Mesenchymal stem cell (in vitro differentiated cells and primary cell): ENCODE results near the gene RBM19.
A peak's percentile ranks its signal among the peaks of the same experiment; 100 is the strongest.

Experiments
- DNase-seq: peaks from one replicate; pipeline ENCODE4 v3.0.0-alpha.2; 2013
- H2AFZ ChIP-seq: one replicate; pipeline ENCODE4 v1.6.1; 2013; ENCODE audit warnings: low read depth, mild to moderate bottlenecking, control low read depth, inconsistent platforms, low read length, moderate library complexity
- H2AK5ac ChIP-seq: 2 replicates; pipeline ENCODE4 v1.6.1; 2013; ENCODE audit warnings: low read length, moderate library complexity, mild to moderate bottlenecking, inconsistent platforms; ENCODE audit not compliant: severe bottlenecking
- H2BK120ac ChIP-seq: one replicate; pipeline ENCODE4 v1.6.1; 2013; ENCODE audit warnings: low read depth, mild to moderate bottlenecking, inconsistent platforms, low read length, moderate library complexity
- H2BK12ac ChIP-seq, 2 experiments: one replicate each; pipeline ENCODE4 v1.6.1; 2013; ENCODE audit warnings: inconsistent platforms in 2 of 2, low read length in 2 of 2, mild to moderate bottlenecking in 2 of 2, moderate library complexity in 2 of 2, control low read depth in 1 of 2
- H2BK15ac ChIP-seq: one replicate; pipeline ENCODE4 v1.6.1; 2013; ENCODE audit warnings: mild to moderate bottlenecking, low read depth, inconsistent platforms; ENCODE audit not compliant: poor library complexity, severe bottlenecking
- H2BK5ac ChIP-seq: 2 replicates; pipeline ENCODE4 v1.6.1; 2013; ENCODE audit warnings: low read depth, mild to moderate bottlenecking, low read length, control low read depth, inconsistent platforms; ENCODE audit not compliant: poor library complexity, severe bottlenecking
- H3K14ac ChIP-seq, 2 experiments: one replicate each; pipeline ENCODE4 v1.6.1; 2013; ENCODE audit warnings: inconsistent platforms in 2 of 2, low read length in 2 of 2, control low read depth in 1 of 2, mild to moderate bottlenecking in 1 of 2, moderate library complexity in 1 of 2
- H3K18ac ChIP-seq, 2 experiments: one replicate each; pipeline ENCODE4 v1.6.1; 2013; ENCODE audit warnings: inconsistent platforms in 2 of 2, low read length in 2 of 2, control low read depth in 1 of 2, low read depth in 1 of 2, mild to moderate bottlenecking in 1 of 2
- H3K23ac ChIP-seq, 2 experiments: one replicate each; pipeline ENCODE4 v1.6.1; 2013; ENCODE audit warnings: inconsistent platforms in 2 of 2, low read length in 2 of 2, mild to moderate bottlenecking in 2 of 2, moderate library complexity in 2 of 2, control low read depth in 1 of 2
- H3K27ac ChIP-seq: 2 replicates; pipeline ENCODE4 v1.5.1; 2013; ENCODE audit warnings: mild to moderate bottlenecking, moderate library complexity, low read length, control low read depth, inconsistent platforms; ENCODE audit not compliant: poor library complexity, severe bottlenecking
- H3K27me3 ChIP-seq, 2 experiments: 2 replicates each; pipeline versions ENCODE4 v1.6.1 to v1.7.0; 2013; ENCODE audit warnings: low read length in 2 of 2, mild to moderate bottlenecking in 2 of 2, moderate library complexity in 2 of 2, control low read depth in 1 of 2, inconsistent platforms in 1 of 2; ENCODE audit not compliant: control insufficient read depth in 1 of 2, insufficient read depth in 1 of 2
- H3K36me3 ChIP-seq, 2 experiments: 2 replicates each; pipeline versions ENCODE4 v1.6.1 to v1.7.0; 2013; ENCODE audit warnings: low read length in 2 of 2, control low read depth in 1 of 2, inconsistent platforms in 1 of 2, low read depth in 1 of 2, mild to moderate bottlenecking in 1 of 2; ENCODE audit not compliant: insufficient read depth in 2 of 2, control insufficient read depth in 1 of 2
- H3K4ac ChIP-seq, 2 experiments: one replicate each; pipeline ENCODE4 v1.6.1; 2013; ENCODE audit warnings: inconsistent platforms in 2 of 2, low read length in 2 of 2, mild to moderate bottlenecking in 2 of 2, moderate library complexity in 2 of 2, control low read depth in 1 of 2, low read depth in 1 of 2
- H3K4me1 ChIP-seq: 2 replicates; pipeline ENCODE4 v1.6.1; 2013; ENCODE audit warnings: low read depth, low read length, control low read depth; ENCODE audit not compliant: control insufficient read depth, insufficient read depth
- H3K4me2 ChIP-seq: 2 replicates; pipeline ENCODE4 v1.6.1; 2013; ENCODE audit warnings: low read length, mild to moderate bottlenecking, inconsistent platforms; ENCODE audit not compliant: poor library complexity, severe bottlenecking
- H3K4me3 ChIP-seq, 2 experiments: 2 replicates each; pipeline versions ENCODE4 v1.5.1 to v1.7.0; 2013; ENCODE audit warnings: low read length in 2 of 2, mild to moderate bottlenecking in 2 of 2, control low read depth in 1 of 2, low read depth in 1 of 2; ENCODE audit not compliant: insufficient read depth in 1 of 2
- H3K79me1 ChIP-seq: replicated peaks from 2 replicates; pipeline ENCODE4 v1.6.1; 2013; ENCODE audit warnings: mild to moderate bottlenecking, control low read depth, low read length, inconsistent platforms; ENCODE audit not compliant: poor library complexity, severe bottlenecking
- H3K9ac ChIP-seq: 2 replicates; pipeline ENCODE4 v1.7.0; 2013; ENCODE audit warnings: mild to moderate bottlenecking, low read length, moderate library complexity
- H3K9me3 ChIP-seq: 2 replicates; pipeline ENCODE4 v1.7.0; 2013; ENCODE audit warnings: mild to moderate bottlenecking, low read length; ENCODE audit not compliant: control insufficient read depth
- H4K8ac ChIP-seq: one replicate; pipeline ENCODE4 v1.6.1; 2013; ENCODE audit warnings: inconsistent platforms, mild to moderate bottlenecking, low read length, moderate library complexity
- H4K91ac ChIP-seq: one replicate; pipeline ENCODE4 v1.6.1; 2013; ENCODE audit warnings: mild to moderate bottlenecking, low read length, inconsistent platforms
- WGBS: methylation state at CpG from one replicate; pipeline ENCODE4 v1.1.7; 2013; ENCODE audit warnings: mixed read lengths; 5-methylcytosine and 5-hydroxymethylcytosine counted together

Gene RBM19

DNA sequence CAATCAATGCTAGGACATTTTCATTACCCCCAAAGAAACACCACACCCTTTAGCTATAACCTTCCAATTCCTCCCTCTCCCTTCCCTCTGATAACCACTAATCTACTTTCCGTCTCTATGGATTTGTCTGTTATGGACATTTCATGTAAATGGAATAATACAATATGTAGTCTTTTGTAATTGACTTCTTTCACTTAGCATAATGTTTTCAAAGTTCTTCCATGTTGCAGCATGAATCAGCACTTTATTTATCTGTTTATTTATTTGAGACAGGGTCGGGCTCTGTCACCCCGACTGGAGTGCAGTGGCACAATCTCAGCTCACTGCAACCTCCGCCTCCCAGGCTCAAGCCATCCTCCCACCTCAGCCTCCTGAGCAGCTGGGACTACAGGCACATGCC lies 1.2 kb upstream of the RBM19 start:
- H2AFZ ChIP-seq = no peak overlapping the region
- no peak overlapping the region for H3K4ac ChIP-seq
- no peak overlapping the region for H4K91ac ChIP-seq
- peaks cover 7 to 16% of the 10 kb centered on the region in 2 experiments for H3K27me3 ChIP-seq
- H3K36me3 ChIP-seq = peaks cover 0 to under 1% of the 10 kb centered on the region in 2 experiments
- H3K79me1 ChIP-seq = peaks cover 19% of the 10 kb centered on the region
- H3K4me1 ChIP-seq = peaks cover 6% of the 10 kb centered on the region
- H3K9ac ChIP-seq = no peak overlapping the region
- no peak overlapping the region for H2BK12ac ChIP-seq
- H3K4me2 ChIP-seq = no peak overlapping the region
- no peak overlapping the region for H2BK5ac ChIP-seq
- H2BK15ac ChIP-seq = no peak overlapping the region
- H3K4me3 ChIP-seq = no peak overlapping the region
- no peaks in the 10 kb centered on the region for H3K9me3 ChIP-seq
- no peak for DNase-seq
- H3K18ac ChIP-seq = no peak overlapping the region
- H4K8ac ChIP-seq = no peak overlapping the region
- H3K14ac ChIP-seq = no peak overlapping the region
- no peak overlapping the region for H2BK120ac ChIP-seq
- no peak overlapping the region for H2AK5ac ChIP-seq
- H3K23ac ChIP-seq = no peak overlapping the region
- WGBS = 90% methylated on average over 3 of the region's 4 CpGs
- no peak overlapping the region for H3K27ac ChIP-seq

DNA sequence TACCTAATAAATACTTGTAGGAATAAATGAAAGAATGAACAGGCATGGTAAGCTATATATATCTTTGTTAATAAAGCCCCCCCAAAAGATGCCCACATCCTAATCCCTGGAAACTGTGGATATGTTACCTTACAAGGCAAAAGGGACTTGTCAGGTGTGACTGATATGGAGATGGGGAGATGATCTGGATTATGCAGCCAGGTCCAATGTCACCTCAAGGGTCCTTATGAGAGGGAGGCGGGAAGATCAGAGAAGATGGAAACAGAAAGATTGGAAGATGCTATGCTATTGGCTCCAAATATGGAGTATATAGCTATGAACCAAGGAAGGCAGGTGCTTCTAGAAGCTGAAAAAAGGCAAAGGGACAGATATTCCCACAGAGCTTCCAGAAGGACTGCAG lies 3.4 kb downstream of the RBM19 start:
- no peak overlapping the region for H3K14ac ChIP-seq
- DNase-seq = no peak
- no peak overlapping the region for H4K8ac ChIP-seq
- no peak overlapping the region for H2BK120ac ChIP-seq
- H3K36me3 ChIP-seq = peaks cover 42 to 46% of the 10 kb centered on the region in 2 experiments
- H3K9ac ChIP-seq = no peak overlapping the region
- no peak overlapping the region for H4K91ac ChIP-seq
- no peaks in the 10 kb centered on the region for H3K9me3 ChIP-seq
- 98% methylated on average over 1 of the region's 1 CpG for WGBS
- no peaks in the 10 kb centered on the region for H3K27me3 ChIP-seq
- peaks cover 6% of the 10 kb centered on the region for H3K4me1 ChIP-seq
- H3K4me3 ChIP-seq = no peak overlapping the region
- H2BK15ac ChIP-seq = no peak overlapping the region
- no peak overlapping the region for H3K23ac ChIP-seq
- peaks cover 25% of the 10 kb centered on the region for H3K79me1 ChIP-seq
- no peak overlapping the region for H2AFZ ChIP-seq
- no peak overlapping the region for H3K27ac ChIP-seq
- no peak overlapping the region for H2AK5ac ChIP-seq
- no peak overlapping the region for H2BK12ac ChIP-seq
- no peak overlapping the region for H2BK5ac ChIP-seq
- no peak overlapping the region for H3K4ac ChIP-seq
- no peak overlapping the region for H3K4me2 ChIP-seq
- no peak overlapping the region for H3K18ac ChIP-seq

DNA sequence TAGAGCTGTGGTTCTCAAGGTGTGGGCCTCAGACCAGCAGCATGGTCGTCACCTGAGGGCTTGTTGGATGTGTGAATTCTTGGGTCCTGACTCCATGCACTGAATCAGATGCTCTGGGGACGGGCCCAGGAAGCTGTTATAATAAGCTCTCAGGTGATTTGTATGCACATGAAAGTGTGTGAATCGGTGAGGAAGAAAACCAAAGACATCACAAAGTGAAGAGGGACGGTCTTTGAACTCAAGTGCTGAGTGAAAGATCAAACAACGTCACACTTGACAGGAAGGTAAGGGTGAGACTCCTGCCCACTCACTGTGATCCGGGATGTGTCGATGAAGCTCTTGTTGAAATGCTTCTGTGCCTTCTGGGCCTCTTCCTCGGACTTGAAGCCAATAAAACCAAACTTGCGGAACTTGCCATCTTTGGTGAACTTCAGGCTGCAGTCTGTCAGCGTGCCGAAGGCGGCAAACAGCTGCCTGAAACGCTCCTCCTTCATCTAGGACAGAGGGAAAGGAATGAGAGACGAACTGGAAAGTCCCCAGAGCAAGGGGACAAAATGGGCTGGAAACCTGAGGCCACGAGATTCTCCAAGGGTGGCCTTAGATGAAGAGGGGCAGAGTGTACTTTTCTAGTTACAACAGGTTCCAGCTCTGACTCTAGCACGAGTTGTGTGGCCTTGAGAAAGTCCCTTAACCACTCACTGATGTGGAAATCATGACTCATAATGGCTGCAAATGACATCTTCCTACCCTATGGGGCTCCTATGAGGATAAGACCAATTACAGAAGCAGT lies 4.0 kb downstream of the RBM19 start:
- 94% methylated on average over 16 of the region's 16 CpGs for WGBS
- Histone ChIP-seq H3K4me1 (peaks cover 6% of the 10 kb centered on the region), H3K9me3 (no peaks in the 10 kb centered on the region), H3K23ac (no peak overlapping the region), H2BK120ac (no peak overlapping the region), H2AFZ (no peak overlapping the region), H3K36me3 (peaks cover 45 to 50% of the 10 kb centered on the region in 2 experiments), H3K4me3 (no peak overlapping the region), H3K27me3 (no peaks in the 10 kb centered on the region), H3K18ac (no peak overlapping the region), H3K27ac (no peak overlapping the region), H4K8ac (no peak overlapping the region), H3K9ac (peak overlapping the region; percentile 23), H3K14ac (no peak overlapping the region), H2BK15ac (no peak overlapping the region), H2AK5ac (no peak overlapping the region), H3K4ac (no peak overlapping the region), H3K79me1 (peaks cover 25% of the 10 kb centered on the region), H2BK12ac (no peak overlapping the region), H2BK5ac (no peak overlapping the region), H4K91ac (no peak overlapping the region), H3K4me2 (no peak overlapping the region)
- peak; percentile 73 for DNase-seq

DNA sequence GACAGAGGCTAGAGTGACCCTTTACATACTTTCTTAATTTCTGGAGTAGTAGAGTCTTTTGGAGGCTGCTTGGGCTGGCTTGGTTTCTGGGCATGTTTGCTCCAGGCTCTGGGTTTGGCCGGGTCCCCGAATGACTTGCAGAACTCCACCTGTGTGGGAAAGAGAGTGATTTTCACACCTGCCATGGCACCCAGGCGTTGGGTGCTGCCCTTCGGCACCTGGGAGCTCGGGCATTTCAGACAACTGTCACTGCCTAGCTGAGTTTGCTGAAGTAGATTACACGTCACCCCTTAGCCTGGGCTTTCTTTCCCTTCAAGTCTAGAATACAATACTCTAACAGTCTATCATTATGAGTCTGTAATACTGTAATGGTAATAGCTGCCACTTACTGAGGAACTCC lies 6.1 kb downstream of the RBM19 start:
- no peak overlapping the region for H2BK12ac ChIP-seq
- no peak overlapping the region for H3K23ac ChIP-seq
- H3K79me1 ChIP-seq = peaks cover 19% of the 10 kb centered on the region
- H3K9me3 ChIP-seq = no peaks in the 10 kb centered on the region
- H3K4ac ChIP-seq = no peak overlapping the region
- H2BK5ac ChIP-seq = no peak overlapping the region
- no peaks in the 10 kb centered on the region for H3K27me3 ChIP-seq
- no peak for DNase-seq
- H2BK120ac ChIP-seq = no peak overlapping the region
- H4K91ac ChIP-seq = no peak overlapping the region
- H3K4me1 ChIP-seq = peaks cover 2% of the 10 kb centered on the region
- no peak overlapping the region for H3K27ac ChIP-seq
- no peak overlapping the region for H3K4me3 ChIP-seq
- H2AK5ac ChIP-seq = no peak overlapping the region
- 100% methylated on average over 5 of the region's 6 CpGs for WGBS
- H3K14ac ChIP-seq = no peak overlapping the region
- H2AFZ ChIP-seq = no peak overlapping the region
- no peak overlapping the region for H2BK15ac ChIP-seq
- H3K9ac ChIP-seq = no peak overlapping the region
- no peak overlapping the region for H4K8ac ChIP-seq
- H3K4me2 ChIP-seq = no peak overlapping the region
- peaks cover 60 to 69% of the 10 kb centered on the region in 2 experiments for H3K36me3 ChIP-seq
- no peak overlapping the region for H3K18ac ChIP-seq
